ENCODE data around the gene DHPS. TPM values are rescaled to one million over a fixed set of nuclear protein-coding genes. Genes with fewer than 3 reads are reported as not detected.
A peak's percentile ranks its signal among the peaks of the same experiment; 100 is the strongest.

DHPS gene
- total and polyA plus RNA-seq, 2 of the 13 experiments (the other 11 are each of a cell fraction or from before 2014, with no cell fraction given) = 43.3 to 84.3 TPM

GRCh38 chr19:12696366-12697335, 15.0 kb upstream of the DHPS start, which contains the start of gene FBXW9 (continued):
- peak; percentile 28; the same call in 1 of the 2 replicates for TF ChIP-seq CTCF (CRISPR knock-in tag; IDR thresholded peaks at IDR 0.05)
- 0 out of 2 replicates have a peak, but pooled peaks have one; percentile 73 for TF ChIP-seq NFATC3 (CRISPR knock-in tag; IDR thresholded peaks at IDR 0.05)
- TF ChIP-seq ZNF318 (CRISPR knock-in tag; IDR thresholded peaks at IDR 0.05) = 0 out of 2 replicates have a peak, but pooled peaks have one; percentile 33
- no peak for TF ChIP-seq SMARCE1 (IDR thresholded peaks at IDR 0.05; ENCODE audit: borderline replicate concordance)
- TF ChIP-seq ZNF558 (CRISPR knock-in tag; IDR thresholded peaks at IDR 0.05; ENCODE audit: borderline replicate concordance) = no peak
- TF ChIP-seq REXO4 (CRISPR knock-in tag; IDR thresholded peaks at IDR 0.05; ENCODE audit: borderline replicate concordance) = no peak
- peak; percentile 98 for TF ChIP-seq CREB1 (IDR thresholded peaks at IDR 0.05)
- TF ChIP-seq CREB1 (CRISPR knock-in tag; IDR thresholded peaks at IDR 0.05) = peak; percentile 100
- peak; percentile 73 for TF ChIP-seq SP2 (CRISPR knock-in tag; IDR thresholded peaks at IDR 0.05)
- TF ChIP-seq MYNN (CRISPR knock-in tag; IDR thresholded peaks at IDR 0.05; ENCODE audit: low read depth) = no peak; the same call in 1 of the 2 replicates
- no peak for TF ChIP-seq ZNF276 (CRISPR knock-in tag; IDR thresholded peaks at IDR 0.05; ENCODE audit: low read depth)
- TF ChIP-seq SAP130 (CRISPR knock-in tag; IDR thresholded peaks at IDR 0.05; ENCODE audit: low read depth) = peak; percentile 100
- TF ChIP-seq ZNF572 (CRISPR knock-in tag; IDR thresholded peaks at IDR 0.05) = 0 out of 2 replicates have a peak, but pooled peaks have one; percentile 48
- no peak for TF ChIP-seq ZNF503 (CRISPR knock-in tag; IDR thresholded peaks at IDR 0.05)
